HCT116 (cell line): ENCODE measurements around the gene VASN. TPM values are rescaled to one million over a fixed set of nuclear protein-coding genes. Genes with fewer than 3 reads are reported as not detected.

ENCODE experiments used
- ATAC-seq: fragments of 200-7000 bp; cut with Tn5 transposase; 2 replicates; pipeline ENCODE4 v1.9.1; 2020; ENCODE audit warnings: mild to moderate bottlenecking, moderate library complexity
- BruUV-seq: library from RNA; stranded (reverse); fragments of 400-500 nt; replicated peaks from 2 replicates; lab custom pipeline; 2021; lab: Mats Ljungman, UMichigan
- CTCF ChIA-PET: fragments of 300-600 bp; sonication (Branson Sonifier 250); formaldehyde crosslinking; loops from one replicate; lab custom pipeline; 2021; ENCODE audit warnings: antibody characterized with exemption; lab: Charles Lee
- POLR2A ChIA-PET: fragments of 300-600, 350-600 bp; sonication (Branson Sonifier 250); formaldehyde crosslinking; loops from one replicate; lab custom pipeline; 2021; ENCODE audit warnings: antibody characterized with exemption; lab: Charles Lee
- RAD21 ChIA-PET, 2 experiments: fragments of 300-600 bp; sonication (Branson Sonifier 250); formaldehyde crosslinking; loops; one replicate each; lab custom pipeline; 2023; ENCODE audit warnings: low total read pairs in 2 of 2; ENCODE audit not compliant: uncharacterized antibody in 2 of 2, unreplicated experiment in 2 of 2, low non-redundant PET in 1 of 2; lab: Charles Lee
- DNase-seq: peaks from one replicate; pipeline ENCODE4 v3.0.0-alpha.2; 2010; ENCODE audit warnings: low read depth, low spot score
- H2AFZ ChIP-seq: fragments of 200-600 bp; shearing (Covaris generic), sonication (generic); 2 replicates; pipeline ENCODE4 v1.6.1; 2017; ENCODE audit warnings: low read depth, mixed run types, mixed read lengths, antibody characterized with exemption, low read length; ENCODE audit not compliant: poor library complexity, severe bottlenecking
- H3K27ac ChIP-seq: 2 replicates; pipeline ENCODE4 v1.5.1; 2012; ENCODE audit warnings: low read depth, low read length
- H3K27me3 ChIP-seq: fragments of 200-600 bp; sonication (generic); 2 replicates; pipeline ENCODE4 v1.6.1; 2016; ENCODE audit warnings: mixed run types, low read length, mixed read lengths; ENCODE audit not compliant: insufficient read depth
- H3K36me3 ChIP-seq, 2 experiments: fragments of 200-500 bp in 1 of 2; fragments of 200-600 bp in 1 of 2; sonication (Bioruptor generic) in 1 of 2; sonication (generic) in 1 of 2; 2 replicates each; pipeline versions ENCODE4 v1.5.1 to v1.6.1; 2014 to 2016; ENCODE audit warnings: low read length in 2 of 2, inconsistent platforms in 1 of 2, mixed read lengths in 1 of 2, mixed run types in 1 of 2; ENCODE audit not compliant: insufficient read depth in 2 of 2, control insufficient read depth in 1 of 2
- H3K4me1 ChIP-seq, 2 experiments: fragments of 200-600 bp in 1 of 2; sonication (generic) in 1 of 2; 2 replicates each; pipeline versions ENCODE4 v1.5.1 to v1.6.1; 2012 to 2017; ENCODE audit warnings: low read length in 2 of 2, inconsistent platforms in 1 of 2, mild to moderate bottlenecking in 1 of 2, mixed read lengths in 1 of 2, mixed run types in 1 of 2, moderate library complexity in 1 of 2; ENCODE audit not compliant: insufficient read depth in 2 of 2, control insufficient read depth in 1 of 2
- H3K4me2 ChIP-seq: fragments of 200-600 bp; sonication (generic); 2 replicates; pipeline ENCODE4 v1.6.1; 2017; ENCODE audit warnings: mixed run types, low read length, mixed read lengths
- H3K4me3 ChIP-seq, 2 experiments: fragments of 200-600 bp in 1 of 2; sonication (generic) in 1 of 2; replicated peaks in 1 of 2; 2 replicates each; pipeline ENCODE4 v1.5.1; 2011 to 2016; ENCODE audit warnings: low read length in 2 of 2, control low read depth in 1 of 2, low read depth in 1 of 2, mild to moderate bottlenecking in 1 of 2, mixed read lengths in 1 of 2, mixed run types in 1 of 2
- H3K79me2 ChIP-seq: fragments of 200-600 bp; sonication (generic); 2 replicates; pipeline ENCODE4 v1.6.1; 2017; ENCODE audit warnings: mild to moderate bottlenecking, mixed run types, low read length, moderate library complexity, mixed read lengths; ENCODE audit not compliant: insufficient read depth
- H3K9ac ChIP-seq: fragments of 200-600 bp; sonication (generic); 2 replicates; pipeline ENCODE4 v1.6.1; 2016; ENCODE audit warnings: low read length, mixed read lengths
- H3K9me2 ChIP-seq: fragments of 200-600 bp; sonication (generic), shearing (Covaris generic); 2 replicates; pipeline ENCODE4 v1.6.1; 2017; ENCODE audit warnings: mixed run types, mild to moderate bottlenecking, moderate library complexity; ENCODE audit not compliant: insufficient read depth
- H3K9me3 ChIP-seq, 2 experiments: fragments of 200-500 bp in 1 of 2; fragments of 200-600 bp in 1 of 2; sonication (Bioruptor generic) in 1 of 2; sonication (generic) in 1 of 2; 2 replicates each; pipeline ENCODE4 v1.6.1; 2014 to 2017; ENCODE audit warnings: low read length in 2 of 2, mixed read lengths in 2 of 2, inconsistent platforms in 1 of 2, low read depth in 1 of 2, mild to moderate bottlenecking in 1 of 2, mixed run types in 1 of 2, moderate library complexity in 1 of 2; ENCODE audit not compliant: control insufficient read depth in 1 of 2, insufficient read depth in 1 of 2
- H4K20me1 ChIP-seq: fragments of 200-600 bp; sonication (generic), shearing (Covaris generic); 2 replicates; pipeline ENCODE4 v1.6.1; 2017; ENCODE audit warnings: mixed run types, mild to moderate bottlenecking, moderate library complexity; ENCODE audit not compliant: insufficient read depth
- CBX3 ChIP-seq: IDR thresholded peaks from 2 replicates; pipeline ENCODE4 v1.6.1; 2012; ENCODE audit warnings: low read depth
- CTCF ChIP-seq, 3 experiments: fragments of 200-600 bp in 1 of 3; sonication (generic) in 1 of 3; IDR thresholded peaks in 2 of 3; conservative IDR thresholded peaks in 1 of 3; 2 replicates each; pipeline ENCODE4 v1.5.1; 2012 to 2017; ENCODE audit warnings: low read depth in 2 of 3, low read length in 2 of 3, antibody characterized with exemption in 1 of 3, borderline replicate concordance in 1 of 3, control low read depth in 1 of 3, mild to moderate bottlenecking in 1 of 3, mixed read lengths in 1 of 3, mixed run types in 1 of 3, moderate library complexity in 1 of 3; ENCODE audit not compliant: insufficient read depth in 1 of 3
- EZH2phosphoT487 ChIP-seq: fragments of 200-600 bp; IDR thresholded peaks from 2 replicates; pipeline ENCODE4 v1.6.1; 2018; ENCODE audit warnings: antibody characterized with exemption, borderline replicate concordance
- RAD21 ChIP-seq: IDR thresholded peaks from 2 replicates; pipeline ENCODE4 v1.6.1; 2012; ENCODE audit warnings: low read depth, mild to moderate bottlenecking
- SP1 ChIP-seq: IDR thresholded peaks from 2 replicates; pipeline ENCODE4 v1.6.1; 2012; ENCODE audit warnings: low read depth
- intact Hi-C: fragments of 100-400 bp; cut with micrococcal nuclease; formaldehyde crosslinking; loops from 2 replicates; pipeline ENCODE4 v1.10.0; 2022
- total RNA-seq: library from RNA; stranded (reverse); gene quantifications from one replicate; pipeline ENCODE4 v1.2.1, GENCODE V29; 2021; ENCODE audit not compliant: unreplicated experiment

VASN gene
- total RNA-seq, 1 experiment from 2014 or later: 6.3 TPM

- Histone ChIP-seq H3K9me2 (no peaks in the 10 kb centered on the region), H3K27me3 (no peaks in the 10 kb centered on the region), H3K9me3 (no peaks in the 10 kb centered on the region), H3K9ac (no peak overlapping the region), H4K20me1 (no peaks in the 10 kb centered on the region), H3K4me2 (no peak overlapping the region), H3K36me3 (peaks cover 6 to 47% of the 10 kb centered on the region in 2 experiments; a peak in 3 of 4 replicates), H3K4me1 (peaks cover 7 to 11% of the 10 kb centered on the region in 2 experiments), H2AFZ (no peak overlapping the region), H3K4me3 (no peak overlapping the region), H3K79me2 (peaks cover 88% of the 10 kb centered on the region), H3K27ac (no peak overlapping the region)
- CTCF ChIA-PET: no interaction called here
- DNase-seq (no peak), ATAC-seq (no peak)
- RAD21 ChIA-PET: no interaction called here
- intact Hi-C loops: no loop called here
- TF ChIP-seq RAD21 (no peak), CBX3 (no peak), CTCF (IDR thresholded peaks at IDR 0.05 in 2 of 3, conservative IDR thresholded peaks at IDR 0.05 in 1 of 3; ENCODE audit: borderline replicate concordance in 1 of 3, insufficient read depth in 1 of 3, low read depth in 2 of 3, low read length in 2 of 3) (no peak), SP1 (no peak), EZH2phosphoT487 (no peak)
- BruUV-seq: no TSS peak
- POLR2A ChIA-PET: no interaction called here
Observed at GRCh38 chr16:4431023-4431422, 59.4 kb downstream of the VASN start.

Other genes with a start within 250 kb of the VASN start
- not detected for gene SRL, start 129.8 kb upstream of the VASN start, total RNA-seq
- gene TFAP4, start 98.8 kb upstream of the VASN start, total RNA-seq: 37.1 TPM
- 18.2 TPM for gene GLIS2, start 55.8 kb upstream of the VASN start, total RNA-seq
- gene PAM16, start 20.5 kb upstream of the VASN start, total RNA-seq: 102 TPM
- gene CORO7, start 44.7 kb downstream of the VASN start, total RNA-seq: 21.3 TPM
- 93.3 TPM for gene DNAJA3, start 54.0 kb downstream of the VASN start, total RNA-seq
- gene NMRAL1, start 102.8 kb downstream of the VASN start, total RNA-seq: 76.7 TPM
- gene HMOX2, start 104.5 kb downstream of the VASN start, total RNA-seq: 55.1 TPM
- gene CDIP1, start 166.9 kb downstream of the VASN start, total RNA-seq: 7.2 TPM
- 0.10 TPM for gene C16orf96, start 184.5 kb downstream of the VASN start, total RNA-seq
- gene UBALD1, start 243.0 kb downstream of the VASN start, total RNA-seq: 45.9 TPM